K562 (cell line): ENCODE measurements around the gene TPCN1. TPM values are rescaled to one million over a fixed set of nuclear protein-coding genes. Genes with fewer than 3 reads are reported as not detected.

ENCODE experiments used
- ATAC-seq: fragments of 200-7000 bp; cut with Tn5 transposase; 3 replicates; pipeline ENCODE4 v1.9.1; 2020; ENCODE audit warnings: moderate library complexity
- BruUV-seq: library from RNA; stranded (reverse); fragments of 400-500 nt; replicated peaks from 2 replicates; lab custom pipeline; 2021; lab: Mats Ljungman, UMichigan
- CTCF ChIA-PET: fragments of 300-600 bp; formaldehyde crosslinking; extraction: SDS; loops from one replicate; lab custom pipeline; 2021; ENCODE audit warnings: low intra/inter-chr PET ratio; lab: Yijun Ruan, JAX
- POLR2A ChIA-PET: fragments of 300-600, 350-650 bp; sonication (Branson Sonifier 250); formaldehyde crosslinking; extraction: SDS; loops from one replicate; lab custom pipeline; 2021; ENCODE audit warnings: antibody characterized with exemption, inconsistent platforms; lab: Yijun Ruan, JAX
- DNase-seq, 4 experiments: peaks; one replicate each; pipeline versions ENCODE4 v3.0.0 to v3.0.0-alpha.2; 2011 to 2018; ENCODE audit warnings: low spot score in 3 of 4, mixed read lengths in 3 of 4; ENCODE audit errors: extremely low read depth in 1 of 4
- FAIRE-seq: peaks from 2 replicates; lab custom pipeline; 2011; peaks lifted over from hg19 to GRCh38; lab: Jason Lieb, UNC
- H2AFZ ChIP-seq: 2 replicates; pipeline ENCODE4 v1.6.0; 2011; ENCODE audit warnings: low read depth, low read length, control low read depth, inconsistent platforms
- H3K27ac ChIP-seq: fragments of 200-600 bp; 3 replicates; pipeline ENCODE4 v1.8.0; 2011; ENCODE audit warnings: low read depth, mild to moderate bottlenecking, control low read depth, inconsistent platforms, low read length, moderate library complexity, mixed read lengths; ENCODE audit errors: extremely low read depth
- H3K27me3 ChIP-seq, 2 experiments: fragments of 300-600 bp in 1 of 2; 2 replicates in 1 of 2; 3 replicates in 1 of 2; pipeline versions ENCODE4 v1.6.0 to v1.8.0; 2011; ENCODE audit warnings: inconsistent platforms in 2 of 2, low read length in 2 of 2, mild to moderate bottlenecking in 1 of 2, mixed read lengths in 1 of 2, moderate library complexity in 1 of 2; ENCODE audit not compliant: control insufficient read depth in 2 of 2, insufficient read depth in 2 of 2
- H3K36me3 ChIP-seq: fragments of 300-600 bp; 3 replicates; pipeline ENCODE4 v1.8.0; 2011; ENCODE audit warnings: mild to moderate bottlenecking, low read length, inconsistent platforms; ENCODE audit not compliant: control insufficient read depth, insufficient read depth
- H3K4me1 ChIP-seq, 2 experiments: fragments of 200-600 bp in 1 of 2; replicated peaks in 1 of 2; 2 replicates in 1 of 2; 3 replicates in 1 of 2; pipeline versions ENCODE4 v1.5.1 to v1.8.0; 2011; ENCODE audit warnings: inconsistent platforms in 2 of 2, low read length in 2 of 2, mild to moderate bottlenecking in 1 of 2, mixed read lengths in 1 of 2, moderate library complexity in 1 of 2; ENCODE audit not compliant: control insufficient read depth in 2 of 2, insufficient read depth in 2 of 2
- H3K4me2 ChIP-seq: 2 replicates; pipeline ENCODE4 v1.6.1; 2011; ENCODE audit warnings: low read length, control low read depth, inconsistent platforms, mixed read lengths; ENCODE audit not compliant: insufficient read depth
- H3K4me3 ChIP-seq: fragments of 200-600 bp; sonication (generic), shearing (Covaris generic); 2 replicates; pipeline ENCODE4 v1.5.1; 2016; ENCODE audit warnings: control low read depth, inconsistent platforms
- H3K79me2 ChIP-seq: fragments of 200-600 bp; 3 replicates; pipeline ENCODE4 v1.8.0; 2011; ENCODE audit warnings: low read length, inconsistent platforms; ENCODE audit not compliant: control insufficient read depth, insufficient read depth
- H3K9ac ChIP-seq, 2 experiments: 2 replicates each; pipeline versions ENCODE4 v1.6.0 to v1.6.1; 2011; ENCODE audit warnings: low read depth in 2 of 2, low read length in 2 of 2, control low read depth in 1 of 2, inconsistent platforms in 1 of 2, mild to moderate bottlenecking in 1 of 2, mixed read lengths in 1 of 2; ENCODE audit not compliant: insufficient read depth in 1 of 2
- H3K9me1 ChIP-seq: one replicate; pipeline ENCODE4 v1.6.0; 2011; ENCODE audit warnings: inconsistent platforms, mild to moderate bottlenecking, low read length, moderate library complexity; ENCODE audit not compliant: control insufficient read depth, insufficient read depth
- H3K9me3 ChIP-seq: replicated peaks from 2 replicates; pipeline ENCODE4 v1.5.1; 2011; ENCODE audit warnings: low read depth, low read length, inconsistent platforms; ENCODE audit not compliant: control insufficient read depth, insufficient read depth
- H4K20me1 ChIP-seq: replicated peaks from 2 replicates; pipeline ENCODE4 v1.6.1; 2011; ENCODE audit warnings: low read length, inconsistent platforms, mixed read lengths; ENCODE audit not compliant: control insufficient read depth, insufficient read depth
- CEBPG ChIP-seq, 3 experiments: fragments of 200-800 bp in 1 of 3; sonication (Bioruptor generic) in 1 of 3; sonication (generic) in 1 of 3; formaldehyde crosslinking in 1 of 3; IDR thresholded peaks in 2 of 3; conservative IDR thresholded peaks in 1 of 3; 2 replicates each; pipeline versions ENCODE4 v1.6.1 to v1.8.0; 2016 to 2022; ENCODE audit warnings: missing compliant biosample characterization in 2 of 3, missing genetic modification characterization in 2 of 3, mild to moderate bottlenecking in 1 of 3, missing genetic modification reagents in 1 of 3
- CGGBP1 ChIP-seq: fragments of 250-450 bp; sonication (Bioruptor Pico); IDR thresholded peaks from 2 replicates; pipeline ENCODE4 v1.9.0; 2021; ENCODE audit warnings: mild to moderate bottlenecking
- ELF1 ChIP-seq: fragments of 200-800 bp; sonication (Bioruptor generic); IDR thresholded peaks from 2 replicates; pipeline ENCODE4 v1.6.1; 2016; ENCODE audit warnings: missing genetic modification characterization, missing compliant biosample characterization
- HNRNPK ChIP-seq: fragments of 200-400 bp; formaldehyde crosslinking; IDR thresholded peaks from one replicate; pipeline ENCODE4 v1.6.1; 2018; ENCODE audit warnings: mild to moderate bottlenecking, low read depth, low read length; ENCODE audit not compliant: poor library complexity, severe bottlenecking
- LARP7 ChIP-seq: fragments of 450-650 bp; IDR thresholded peaks from 2 replicates; pipeline ENCODE4 v1.6.1; 2016
- MCM3 ChIP-seq: fragments of 450-650 bp; IDR thresholded peaks from 2 replicates; pipeline ENCODE4 v1.6.1; 2016
- NFRKB ChIP-seq: fragments of 450-650 bp; IDR thresholded peaks from 2 replicates; pipeline ENCODE4 v1.6.1; 2016; ENCODE audit warnings: low read depth
- NFYB ChIP-seq: IDR thresholded peaks from 2 replicates; pipeline ENCODE4 v1.6.1; 2011; ENCODE audit warnings: mild to moderate bottlenecking, moderate library complexity; ENCODE audit not compliant: insufficient read length; ENCODE audit errors: extremely low read depth
- RFX5 ChIP-seq: IDR thresholded peaks from 2 replicates; pipeline ENCODE4 v1.6.1; 2011; ENCODE audit warnings: low read depth, mild to moderate bottlenecking, improper control_type of control experiment, low read length
- SMAD1 ChIP-seq: fragments of 150-350 bp; IDR thresholded peaks from 2 replicates; pipeline ENCODE4 v1.6.1; 2014; ENCODE audit warnings: low read length, low read depth; ENCODE audit not compliant: partially characterized antibody
- TAF9B ChIP-seq: fragments of 450-650 bp; IDR thresholded peaks from 2 replicates; pipeline ENCODE4 v1.6.1; 2018; ENCODE audit warnings: mild to moderate bottlenecking; ENCODE audit not compliant: partially characterized antibody
- XRCC5 ChIP-seq: fragments of 200-400 bp; formaldehyde crosslinking; IDR thresholded peaks from 2 replicates; pipeline ENCODE4 v1.6.1; 2017; ENCODE audit warnings: low read depth, mild to moderate bottlenecking, low read length
- ZSCAN32 ChIP-seq: fragments of 450-650 bp; formaldehyde crosslinking; IDR thresholded peaks from 2 replicates; pipeline ENCODE4 v1.4.0; 2020; ENCODE audit warnings: mild to moderate bottlenecking, moderate library complexity
- WGBS: fragments of 100-300 bp; shearing (Covaris generic); methylation state at CpG from one replicate; pipeline ENCODE4 v1.1.6; 2016; ENCODE audit warnings: low coverage, mixed read lengths; ENCODE audit not compliant: insufficient coverage; ENCODE audit errors: missing lambda C conversion rate; 5-methylcytosine and 5-hydroxymethylcytosine counted together
- in situ Hi-C: fragments of 300-500 bp; cut with MboI; formaldehyde crosslinking; loops from 4 replicates; pipeline ENCODE4 v1.15.0; 2018; ENCODE audit warnings: inconsistent platforms, mixed read lengths
- intact Hi-C: fragments of 100-400 bp; cut with micrococcal nuclease; formaldehyde crosslinking; loops from 2 replicates; pipeline ENCODE4 v1.14.2; 2022
- polyA plus RNA-seq, 8 experiments: library from polyadenylated mRNA; depleted of rRNA in 4 of 8; stranded (reverse) in 5 of 8; unstranded in 3 of 8; fragments of >200 nt; fragmentation: Nextera tagmentation in 2 of 8; fragmentation: Illumina TruSeq in 1 of 8; extraction: Ambion mirVana in 2 of 8; extraction: Trizol in 1 of 8; gene quantifications; 2 replicates each; pipeline versions ENCODE4 v1.2.1 to v1.2.3, GENCODE V29; 2011 to 2014; ENCODE audit warnings: inconsistent platforms in 1 of 8, missing spikeins in 1 of 8
- total RNA-seq, 7 experiments: library from RNA; depleted of rRNA in 6 of 7; stranded (reverse); fragments of >200 nt in 6 of 7; fragmentation: Illumina TruSeq in 2 of 7; extraction: Trizol in 2 of 7; gene quantifications; 2 replicates each; pipeline versions ENCODE4 v1.2.1 to v1.2.3, GENCODE V29; 2011 to 2021; ENCODE audit warnings: low replicate concordance in 1 of 7
- TF ChIP-seq, protein P1 (sequence below): fragments of 250-450 bp; sonication (Bioruptor Pico); IDR thresholded peaks from 2 replicates; pipeline ENCODE4 v1.5.1; 2021; ENCODE audit warnings: mild to moderate bottlenecking
- TF ChIP-seq, protein P2 (sequence below): fragments of 200-800 bp; sonication (Bioruptor generic); IDR thresholded peaks from 2 replicates; pipeline ENCODE4 v1.6.1; 2016; ENCODE audit warnings: missing genetic modification characterization, missing compliant biosample characterization

Gene TPCN1
- total and polyA plus RNA-seq, 9 of the 15 experiments (the other 6 are each of a cell fraction or from before 2014, with no cell fraction given): 0.80 to 23.8 (median 7.4) TPM

- Histone ChIP-seq H3K4me1 (peaks cover 19 to 31% of the 10 kb centered on the region in 2 experiments; a peak in 4 of 5 replicates), H3K4me2 (no peak overlapping the region), H3K9me1 (no peaks in the 10 kb centered on the region), H3K27ac (no peak overlapping the region), H3K4me3 (no peak overlapping the region), H3K27me3 (no peaks in the 10 kb centered on the region), H3K9me3 (peaks cover 2% of the 10 kb centered on the region; the same call in 1 of the 2 replicates), H3K9ac (no peak overlapping the region), H4K20me1 (no peaks in the 10 kb centered on the region), H2AFZ (no peak overlapping the region), H3K79me2 (no peaks in the 10 kb centered on the region), H3K36me3 (peaks cover 37% of the 10 kb centered on the region; the same call in 2 of the 3 replicates)
- ChIA-PET POLR2A (interaction anchor here (0.5 to 1.1 kb wide), 5 partner anchors 10 to 70 kb away, joined by 3 to 6 read pairs (median 3); no protein-coding TSS in a partner anchor), CTCF (no interaction called here)
- in situ Hi-C loops (no loop called here), intact Hi-C loops (no loop called here)
- 90% methylated on average over 11 of the region's 11 CpGs for WGBS
- FAIRE-seq (no peak), DNase-seq (no peak), ATAC-seq (no peak)
- no TSS peak for BruUV-seq
- TF ChIP-seq MCM3 (no peak), XRCC5 (no peak), NFYB (no peak), TAF9B (no peak), LARP7 (no peak), CGGBP1 (no peak), SMAD1 (no peak), ZSCAN32 (CRISPR knock-in tag) (no peak), RFX5 (no peak), CEBPG (CRISPR knock-in tag; IDR thresholded peaks at IDR 0.05) (no peak), CEBPG (tag; conservative IDR thresholded peaks at IDR 0.05 in 1 of 2, IDR thresholded peaks at IDR 0.05 in 1 of 2) (no peak), HNRNPK (no peak), NFRKB (no peak), ELF1 (no peak)
- TF ChIP-seq, protein P1, sequence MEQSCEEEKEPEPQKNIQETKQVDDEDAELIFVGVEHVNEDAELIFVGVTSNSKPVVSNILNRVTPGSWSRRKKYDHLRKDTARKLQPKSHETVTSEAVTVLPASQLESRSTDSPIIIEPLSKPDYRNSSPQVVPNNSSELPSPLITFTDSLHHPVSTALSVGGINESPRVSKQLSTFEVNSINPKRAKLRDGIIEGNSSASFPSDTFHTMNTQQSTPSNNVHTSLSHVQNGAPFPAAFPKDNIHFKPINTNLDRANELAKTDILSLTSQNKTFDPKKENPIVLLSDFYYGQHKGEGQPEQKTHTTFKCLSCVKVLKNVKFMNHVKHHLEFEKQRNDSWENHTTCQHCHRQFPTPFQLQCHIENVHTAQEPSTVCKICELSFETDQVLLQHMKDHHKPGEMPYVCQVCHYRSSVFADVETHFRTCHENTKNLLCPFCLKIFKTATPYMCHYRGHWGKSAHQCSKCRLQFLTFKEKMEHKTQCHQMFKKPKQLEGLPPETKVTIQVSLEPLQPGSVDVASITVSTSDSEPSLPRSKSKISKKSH: no peak
- TF ChIP-seq, protein P2, sequence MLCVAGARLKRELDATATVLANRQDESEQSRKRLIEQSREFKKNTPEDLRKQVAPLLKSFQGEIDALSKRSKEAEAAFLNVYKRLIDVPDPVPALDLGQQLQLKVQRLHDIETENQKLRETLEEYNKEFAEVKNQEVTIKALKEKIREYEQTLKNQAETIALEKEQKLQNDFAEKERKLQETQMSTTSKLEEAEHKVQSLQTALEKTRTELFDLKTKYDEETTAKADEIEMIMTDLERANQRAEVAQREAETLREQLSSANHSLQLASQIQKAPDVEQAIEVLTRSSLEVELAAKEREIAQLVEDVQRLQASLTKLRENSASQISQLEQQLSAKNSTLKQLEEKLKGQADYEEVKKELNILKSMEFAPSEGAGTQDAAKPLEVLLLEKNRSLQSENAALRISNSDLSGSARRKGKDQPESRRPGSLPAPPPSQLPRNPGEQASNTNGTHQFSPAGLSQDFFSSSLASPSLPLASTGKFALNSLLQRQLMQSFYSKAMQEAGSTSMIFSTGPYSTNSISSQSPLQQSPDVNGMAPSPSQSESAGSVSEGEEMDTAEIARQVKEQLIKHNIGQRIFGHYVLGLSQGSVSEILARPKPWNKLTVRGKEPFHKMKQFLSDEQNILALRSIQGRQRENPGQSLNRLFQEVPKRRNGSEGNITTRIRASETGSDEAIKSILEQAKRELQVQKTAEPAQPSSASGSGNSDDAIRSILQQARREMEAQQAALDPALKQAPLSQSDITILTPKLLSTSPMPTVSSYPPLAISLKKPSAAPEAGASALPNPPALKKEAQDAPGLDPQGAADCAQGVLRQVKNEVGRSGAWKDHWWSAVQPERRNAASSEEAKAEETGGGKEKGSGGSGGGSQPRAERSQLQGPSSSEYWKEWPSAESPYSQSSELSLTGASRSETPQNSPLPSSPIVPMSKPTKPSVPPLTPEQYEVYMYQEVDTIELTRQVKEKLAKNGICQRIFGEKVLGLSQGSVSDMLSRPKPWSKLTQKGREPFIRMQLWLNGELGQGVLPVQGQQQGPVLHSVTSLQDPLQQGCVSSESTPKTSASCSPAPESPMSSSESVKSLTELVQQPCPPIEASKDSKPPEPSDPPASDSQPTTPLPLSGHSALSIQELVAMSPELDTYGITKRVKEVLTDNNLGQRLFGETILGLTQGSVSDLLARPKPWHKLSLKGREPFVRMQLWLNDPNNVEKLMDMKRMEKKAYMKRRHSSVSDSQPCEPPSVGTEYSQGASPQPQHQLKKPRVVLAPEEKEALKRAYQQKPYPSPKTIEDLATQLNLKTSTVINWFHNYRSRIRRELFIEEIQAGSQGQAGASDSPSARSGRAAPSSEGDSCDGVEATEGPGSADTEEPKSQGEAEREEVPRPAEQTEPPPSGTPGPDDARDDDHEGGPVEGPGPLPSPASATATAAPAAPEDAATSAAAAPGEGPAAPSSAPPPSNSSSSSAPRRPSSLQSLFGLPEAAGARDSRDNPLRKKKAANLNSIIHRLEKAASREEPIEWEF (CRISPR knock-in tag): no peak
Observed at GRCh38 chr12:113248842-113249435, 27.7 kb downstream of the TPCN1 start.
